K562 (cell line): Measurements from ENCODE around the gene STIM1. TPM values are rescaled to one million over a fixed set of nuclear protein-coding genes. Genes with fewer than 3 reads are reported as not detected.

Experiments
- ARID1B ChIP-seq: fragments of 450-650 bp; IDR thresholded peaks from 2 replicates; pipeline ENCODE4 v1.6.1; 2016; ENCODE audit warnings: antibody characterized with exemption, mild to moderate bottlenecking, inconsistent platforms
- BACH1 ChIP-seq: fragments of 200-800 bp; sonication (Bioruptor generic); IDR thresholded peaks from 2 replicates; pipeline ENCODE4 v1.6.1; 2016; ENCODE audit warnings: missing genetic modification characterization, missing compliant biosample characterization
- BCLAF1 ChIP-seq, 2 experiments: fragments of 450-650 bp in 1 of 2; IDR thresholded peaks; 2 replicates each; pipeline ENCODE4 v1.6.1; 2011 to 2017; ENCODE audit warnings: low read depth in 2 of 2, antibody characterized with exemption in 1 of 2, borderline replicate concordance in 1 of 2, low read length in 1 of 2, mild to moderate bottlenecking in 1 of 2, mixed read lengths in 1 of 2; ENCODE audit not compliant: control insufficient read depth in 1 of 2
- CAMTA2 ChIP-seq: fragments of 250-450 bp; sonication (Bioruptor Pico); conservative IDR thresholded peaks from 2 replicates; pipeline ENCODE4 v1.5.1; 2022
- CREB1 ChIP-seq, 2 experiments: sonication (generic) in 1 of 2; formaldehyde crosslinking in 1 of 2; IDR thresholded peaks; 2 replicates each; pipeline versions ENCODE4 v1.6.1 to v1.8.0; 2012 to 2022; ENCODE audit warnings: inconsistent platforms in 1 of 2, mild to moderate bottlenecking in 1 of 2, missing genetic modification reagents in 1 of 2, moderate library complexity in 1 of 2
- CTBP1 ChIP-seq: fragments of 450-650 bp; IDR thresholded peaks from 2 replicates; pipeline ENCODE4 v1.6.1; 2016; ENCODE audit warnings: borderline replicate concordance
- ESRRB ChIP-seq: fragments of 250-450 bp; sonication (Bioruptor Pico); IDR thresholded peaks from 2 replicates; pipeline ENCODE4 v1.5.0; 2020; ENCODE audit warnings: mild to moderate bottlenecking, moderate library complexity, borderline replicate concordance
- ETV5 ChIP-seq: sonication (generic); formaldehyde crosslinking; IDR thresholded peaks from 2 replicates; pipeline ENCODE4 v1.4.0; 2020; ENCODE audit warnings: low read depth, mild to moderate bottlenecking, missing genetic modification reagents
- FOXA3 ChIP-seq, 2 experiments: fragments of 450-650 bp in 1 of 2; sonication (generic) in 1 of 2; formaldehyde crosslinking; IDR thresholded peaks in 1 of 2; conservative IDR thresholded peaks in 1 of 2; 2 replicates each; pipeline versions ENCODE4 v1.4.0 to v1.8.0; 2020 to 2022; ENCODE audit warnings: mild to moderate bottlenecking in 2 of 2, missing genetic modification reagents in 1 of 2
- ID3 ChIP-seq, 2 experiments: fragments of 250-450 bp in 1 of 2; fragments of 450-650 bp in 1 of 2; sonication (Bioruptor Pico) in 1 of 2; IDR thresholded peaks; 2 replicates each; pipeline versions ENCODE4 v1.6.1 to v1.8.0; 2016 to 2021; ENCODE audit warnings: mild to moderate bottlenecking in 2 of 2, moderate library complexity in 2 of 2, missing compliant biosample characterization in 1 of 2, missing genetic modification characterization in 1 of 2
- MEIS2 ChIP-seq: fragments of 450-650 bp; IDR thresholded peaks from 2 replicates; pipeline ENCODE4 v1.6.1; 2014; ENCODE audit warnings: mild to moderate bottlenecking; ENCODE audit not compliant: partially characterized antibody
- NCOA6 ChIP-seq: fragments of 450-650 bp; IDR thresholded peaks from 2 replicates; pipeline ENCODE4 v1.6.1; 2017; ENCODE audit warnings: mild to moderate bottlenecking
- SOX6 ChIP-seq: fragments of 450-650 bp; IDR thresholded peaks from 2 replicates; pipeline ENCODE4 v1.6.1; 2014; ENCODE audit warnings: mild to moderate bottlenecking
- TAF9B ChIP-seq: fragments of 450-650 bp; IDR thresholded peaks from 2 replicates; pipeline ENCODE4 v1.6.1; 2018; ENCODE audit warnings: mild to moderate bottlenecking; ENCODE audit not compliant: partially characterized antibody
- TBL1XR1 ChIP-seq, 2 experiments: IDR thresholded peaks; 2 replicates each; pipeline ENCODE4 v1.6.1; 2012; ENCODE audit warnings: improper control_type of control experiment in 2 of 2, low read length in 2 of 2, mild to moderate bottlenecking in 1 of 2
- TEAD4 ChIP-seq, 2 experiments: sonication (generic) in 1 of 2; formaldehyde crosslinking in 1 of 2; IDR thresholded peaks; 2 replicates each; pipeline versions ENCODE4 v1.6.1 to v1.8.0; 2012 to 2022; ENCODE audit warnings: borderline replicate concordance in 1 of 2, inconsistent platforms in 1 of 2, low read length in 1 of 2, mild to moderate bottlenecking in 1 of 2, missing genetic modification reagents in 1 of 2
- TRIM28 ChIP-seq: fragments of 450-650 bp; IDR thresholded peaks from 2 replicates; pipeline ENCODE4 v1.6.1; 2017
- UBTF ChIP-seq, 2 experiments: IDR thresholded peaks; 2 replicates each; pipeline ENCODE4 v1.6.1; 2012; ENCODE audit warnings: improper control_type of control experiment in 2 of 2, low read depth in 2 of 2, low read length in 2 of 2, borderline replicate concordance in 1 of 2
- ZEB2 ChIP-seq: fragments of 450-650 bp; IDR thresholded peaks from 2 replicates; pipeline ENCODE4 v1.6.1; 2016
- ZKSCAN3 ChIP-seq: fragments of 250-450 bp; sonication (Bioruptor Pico); IDR thresholded peaks from 2 replicates; pipeline ENCODE4 v1.4.0; 2020
- ZNF24 ChIP-seq: fragments of 450-650 bp; IDR thresholded peaks from 2 replicates; pipeline ENCODE4 v1.6.1; 2016
- polyA plus RNA-seq, 8 experiments: library from polyadenylated mRNA; depleted of rRNA in 4 of 8; stranded (reverse) in 5 of 8; unstranded in 3 of 8; fragments of >200 nt; fragmentation: Nextera tagmentation in 2 of 8; fragmentation: Illumina TruSeq in 1 of 8; extraction: Ambion mirVana in 2 of 8; extraction: Trizol in 1 of 8; gene quantifications; 2 replicates each; pipeline versions ENCODE4 v1.2.1 to v1.2.3, GENCODE V29; 2011 to 2014; ENCODE audit warnings: inconsistent platforms in 1 of 8, missing spikeins in 1 of 8
- total RNA-seq, 7 experiments: library from RNA; depleted of rRNA in 6 of 7; stranded (reverse); fragments of >200 nt in 6 of 7; fragmentation: Illumina TruSeq in 2 of 7; extraction: Trizol in 2 of 7; gene quantifications; 2 replicates each; pipeline versions ENCODE4 v1.2.1 to v1.2.3, GENCODE V29; 2011 to 2021; ENCODE audit warnings: low replicate concordance in 1 of 7

The STIM1 gene
- total and polyA plus RNA-seq, 9 of the 15 experiments (the other 6 are each of a cell fraction or from before 2014, with no cell fraction given), result 7.7 to 50.5 (median 22.5) TPM

GRCh38 chr11:3867209-3868091 lies 12.0 kb downstream of the STIM1 start (continued):
- TF ChIP-seq UBTF (IDR thresholded peaks at IDR 0.05; ENCODE audit: borderline replicate concordance in 1 of 2, low read depth in 2 of 2, low read length in 2 of 2) (peak in 1 of 2 experiments; percentile 40; a peak in 1 of 4 replicates), ETV5 (CRISPR knock-in tag) (peak; percentile 43; the same call in 1 of the 2 replicates), BACH1 (tag) (no peak), TBL1XR1 (IDR thresholded peaks at IDR 0.05; ENCODE audit: low read length in 2 of 2) (peak; percentile 57 to 86; a peak in 3 of 4 replicates), ID3 (CRISPR knock-in tag; IDR thresholded peaks at IDR 0.05) (no peak), ID3 (tag; IDR thresholded peaks at IDR 0.05) (peak; percentile 70; the same call in 1 of the 2 replicates), SOX6 (peak; percentile 92), NCOA6 (no peak), CREB1 (IDR thresholded peaks at IDR 0.05) (peak; percentile 6; the same call in 1 of the 2 replicates), CREB1 (CRISPR knock-in tag; IDR thresholded peaks at IDR 0.05) (peak; percentile 43; the same call in 1 of the 2 replicates), ESRRB (no peak), ZKSCAN3 (CRISPR knock-in tag) (peak; percentile 57; the same call in 1 of the 2 replicates), TRIM28 (peak; percentile 89), FOXA3 (CRISPR knock-in tag; conservative IDR thresholded peaks at IDR 0.05 in 1 of 2, IDR thresholded peaks at IDR 0.05 in 1 of 2) (peak in 1 of 2 experiments; percentile 68; a peak in 1 of 4 replicates), BCLAF1 (IDR thresholded peaks at IDR 0.05; ENCODE audit: borderline replicate concordance in 1 of 2, control insufficient read depth in 1 of 2, low read depth in 2 of 2, low read length in 1 of 2) (no peak), ZNF24 (0 out of 2 replicates have a peak, but pooled peaks have one; percentile 12), MEIS2 (peak; percentile 79), ZEB2 (peak; percentile 62; the same call in 1 of the 2 replicates), CTBP1 (peak; percentile 97), ARID1B (peak; percentile 92), TEAD4 (IDR thresholded peaks at IDR 0.05; ENCODE audit: low read length) (peak; percentile 86), TEAD4 (CRISPR knock-in tag; IDR thresholded peaks at IDR 0.05; ENCODE audit: borderline replicate concordance) (no peak), TAF9B (no peak), CAMTA2 (CRISPR knock-in tag) (no peak)
